NCI-H524 treated with DMSO at 0.1 percent for 48 hours (cell line): Measurements from ENCODE around the gene KIF4B.
"Not testable (repeated sequence)": the region's sequence is repeated elsewhere in the genome, so short reads cannot be mapped to it uniquely, and the experiment has no call there.

Experiments used
- DNase-seq: peaks from one replicate; lab custom pipeline; 2025; lab: John Stamatoyannopoulos, UW

KIF4B gene

GRCh38 chr5:155010881-155011280, 2.7 kb upstream of the KIF4B start:
- DNase-seq, result no peak

GRCh38 chr5:155015239-155015638, 1.7 kb downstream of the KIF4B start:
- DNase-seq, result no peak

- DNase-seq, result no peak
Measured at GRCh38 chr5:155017610-155018009, 4.1 kb downstream of the KIF4B start.

DNA sequence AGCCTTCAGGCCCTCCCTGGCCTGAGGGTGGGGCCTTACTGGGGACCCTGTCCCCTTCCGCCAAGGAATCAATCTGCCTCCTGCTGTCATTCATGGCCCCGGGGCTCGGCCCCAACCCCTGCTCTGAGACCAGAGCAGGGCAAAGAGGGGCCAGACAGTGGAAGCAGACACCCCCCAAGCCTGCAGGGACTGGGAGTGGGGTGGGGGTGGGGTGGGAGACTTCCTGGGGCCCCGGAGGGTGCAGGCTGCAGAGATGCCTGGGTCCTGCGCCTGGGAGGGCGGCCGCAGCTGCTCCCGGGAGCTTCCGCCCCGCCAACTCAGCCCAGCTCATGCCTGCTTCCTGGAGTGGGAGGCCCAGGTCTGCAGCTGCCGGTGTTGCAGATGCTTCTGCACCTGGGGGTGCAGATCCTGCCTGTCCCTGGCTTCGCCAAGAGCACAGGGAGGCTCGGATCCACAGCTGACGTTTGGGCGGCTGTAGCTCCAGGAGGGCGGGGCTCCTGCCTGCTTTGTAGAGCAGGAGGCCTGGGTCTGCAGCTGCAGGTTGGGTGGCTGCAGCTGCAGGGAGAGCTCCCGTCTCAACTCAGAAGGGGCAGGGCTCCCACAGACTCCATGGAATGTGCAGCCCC, 6.2 kb downstream of the KIF4B start:
- no peak for DNase-seq

- DNase-seq, result no peak
Measured at GRCh38 chr5:155021842-155022241, 8.3 kb downstream of the KIF4B start.

GRCh38 chr5:155023320-155023719, 9.8 kb downstream of the KIF4B start:
- no peak for DNase-seq

- DNase-seq, result no peak
Measured at GRCh38 chr5:155024015-155024414, 10.5 kb downstream of the KIF4B start.

- DNase-seq, result no peak
Measured at GRCh38 chr5:155025895-155026294, 12.3 kb downstream of the KIF4B start.

DNA sequence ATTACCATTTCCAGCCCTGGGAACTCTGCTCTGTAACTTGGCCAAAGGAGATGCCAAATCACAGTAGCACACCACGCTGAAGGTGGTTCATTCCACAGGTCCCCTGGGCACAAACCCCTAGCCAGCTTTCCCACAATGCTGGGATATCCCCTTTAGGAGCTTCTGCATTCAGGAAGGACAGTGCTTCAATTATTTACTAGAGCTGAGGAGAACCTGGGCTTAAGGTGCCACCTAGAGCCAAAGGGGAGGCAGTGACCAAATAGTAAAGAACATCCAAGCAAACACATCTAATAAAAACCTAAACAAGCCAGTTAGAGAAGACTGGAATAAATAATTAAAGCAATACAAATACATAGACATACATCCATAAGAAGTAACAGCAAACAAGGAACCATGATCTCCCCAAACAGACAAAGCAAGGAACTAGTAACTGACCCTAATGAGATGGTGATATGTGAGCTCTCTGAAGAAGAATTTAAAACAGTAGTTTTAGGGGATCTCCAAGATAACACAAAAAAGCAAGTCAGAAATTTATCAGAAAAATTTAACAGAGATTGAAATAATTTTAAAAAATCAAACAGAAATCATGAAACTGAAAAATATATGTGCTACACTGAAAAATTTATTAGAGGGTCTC, 14.6 kb downstream of the KIF4B start:
- no peak for DNase-seq

DNA sequence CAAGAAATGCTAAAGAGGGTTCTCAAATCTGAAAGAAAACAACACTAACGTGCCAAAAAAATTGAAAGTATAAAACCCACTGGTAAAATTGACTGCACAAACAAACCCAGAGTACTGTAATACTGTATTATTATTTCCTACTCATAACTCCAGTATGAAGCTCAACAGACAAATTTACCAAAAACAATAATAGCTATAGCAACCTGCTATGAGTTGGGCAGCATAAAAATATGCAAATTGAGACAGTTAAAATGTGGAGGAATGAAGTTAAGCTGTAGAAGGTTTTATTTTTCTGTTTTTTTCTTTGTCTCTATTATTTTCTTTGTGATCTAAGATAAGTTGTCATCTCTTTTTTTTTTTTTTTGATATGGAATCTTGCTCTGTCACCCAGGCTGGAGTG, 15.7 kb downstream of the KIF4B start:
- DNase-seq, result no peak

GRCh38 chr5:155034145-155034744, 20.7 kb downstream of the KIF4B start:
- not testable (repeated sequence) for DNase-seq

DNA sequence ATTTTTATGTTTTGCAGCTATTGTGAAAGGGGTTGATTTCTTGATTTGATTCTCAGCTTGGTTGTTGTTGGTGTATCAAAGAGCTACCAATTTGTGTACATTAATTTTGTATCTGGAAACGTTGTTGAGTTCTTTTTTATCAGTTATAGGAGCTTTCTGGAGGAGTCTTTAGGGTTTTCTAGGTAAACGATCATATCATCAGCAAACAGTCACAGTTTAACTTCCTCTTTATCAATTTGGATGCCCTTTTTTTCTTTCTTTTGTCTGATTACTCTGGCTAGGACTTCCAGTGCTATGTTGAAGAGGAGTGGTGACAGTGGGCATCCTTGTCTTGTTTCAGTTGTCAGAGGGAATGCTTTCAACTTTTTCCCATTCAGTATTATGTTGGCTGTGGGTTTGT, 21.5 kb downstream of the KIF4B start:
- DNase-seq, result not testable (repeated sequence)

GRCh38 chr5:155040984-155041653, 27.6 kb downstream of the KIF4B start:
- no peak for DNase-seq

DNA sequence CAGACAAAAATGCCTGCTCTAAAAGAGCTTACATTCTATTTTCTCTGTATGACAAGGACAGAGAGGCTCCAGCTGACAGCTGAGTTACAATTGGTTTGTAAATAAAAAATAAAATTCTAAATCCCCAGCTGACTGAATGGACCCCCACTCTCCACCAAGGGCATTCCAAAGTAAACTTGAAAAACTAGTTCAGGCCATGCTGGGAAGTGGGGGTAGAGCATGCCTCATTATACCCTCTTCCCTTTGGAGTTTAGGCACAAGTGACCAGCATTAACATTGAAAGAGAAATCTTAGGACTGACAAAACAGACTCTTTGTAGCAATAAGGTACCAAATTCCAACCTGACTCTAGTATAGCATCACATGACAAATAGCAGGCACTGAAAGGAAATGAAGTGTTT, 31.0 kb downstream of the KIF4B start:
- no peak for DNase-seq

- no peak for DNase-seq
Measured at GRCh38 chr5:155046591-155046990, 33.0 kb downstream of the KIF4B start.

DNA sequence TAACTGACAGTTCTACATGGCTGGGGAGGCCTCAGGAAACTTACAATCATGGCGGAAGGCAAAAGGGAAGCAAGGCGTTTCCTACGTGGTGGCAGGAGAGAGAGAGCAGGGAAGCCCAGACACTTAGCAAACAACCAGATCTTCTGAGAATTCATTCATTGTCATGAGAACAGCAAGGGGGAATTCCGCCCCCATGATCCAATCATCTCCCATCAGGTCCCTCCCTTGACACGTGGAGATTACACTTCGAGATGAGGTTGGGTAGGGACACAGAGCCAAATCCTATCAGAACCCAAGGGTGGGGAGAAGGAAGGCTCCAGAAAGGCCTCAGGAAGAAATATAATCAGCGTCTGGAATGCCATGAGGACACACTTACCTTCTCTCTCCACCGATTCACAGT, 34.3 kb downstream of the KIF4B start:
- DNase-seq, result no peak

DNA sequence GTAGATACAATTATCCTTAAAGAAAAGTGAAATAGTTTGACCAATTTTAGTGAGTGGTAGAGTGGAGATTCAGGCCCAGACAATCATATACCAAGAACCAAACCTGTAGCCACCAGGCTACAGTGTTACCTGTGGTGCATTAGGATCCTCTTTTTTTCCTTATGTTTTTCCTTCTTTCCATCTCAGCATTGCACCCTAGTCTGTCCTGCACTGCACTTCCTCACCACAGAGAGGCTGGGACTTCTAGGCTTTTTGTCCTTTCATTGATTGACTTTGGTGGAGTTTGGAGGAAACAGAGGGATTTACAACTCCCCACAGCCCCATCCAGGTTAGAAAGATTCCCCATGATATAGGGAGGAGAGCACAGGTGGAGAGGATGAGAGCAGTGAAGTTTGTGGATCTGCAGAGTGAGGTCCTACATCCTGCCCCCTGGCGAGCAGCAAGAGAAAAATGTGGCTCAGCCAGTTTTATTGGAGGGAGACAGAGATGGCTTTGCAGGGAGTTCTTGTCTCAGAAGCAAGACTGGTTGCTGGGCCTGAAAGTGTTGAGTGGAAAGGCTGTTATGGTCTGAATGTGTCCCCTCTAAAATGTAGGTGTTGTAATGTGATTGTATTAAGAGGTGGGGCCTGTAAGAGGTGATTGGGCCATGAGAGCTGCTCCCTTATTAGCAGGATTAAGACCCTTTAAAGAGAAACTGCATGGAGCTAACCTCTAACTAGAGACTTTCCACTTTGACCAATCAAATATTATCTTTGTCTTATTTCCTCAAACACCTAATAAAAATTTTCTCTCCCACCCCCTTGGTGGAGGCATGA, 36.2 kb downstream of the KIF4B start:
- DNase-seq, result no peak

GRCh38 chr5:155050384-155051019, 36.9 kb downstream of the KIF4B start:
- no peak for DNase-seq

- DNase-seq, result no peak
Measured at GRCh38 chr5:155052532-155052931, 39.0 kb downstream of the KIF4B start.

GRCh38 chr5:155053501-155053900, 39.9 kb downstream of the KIF4B start:
- no peak for DNase-seq

DNA sequence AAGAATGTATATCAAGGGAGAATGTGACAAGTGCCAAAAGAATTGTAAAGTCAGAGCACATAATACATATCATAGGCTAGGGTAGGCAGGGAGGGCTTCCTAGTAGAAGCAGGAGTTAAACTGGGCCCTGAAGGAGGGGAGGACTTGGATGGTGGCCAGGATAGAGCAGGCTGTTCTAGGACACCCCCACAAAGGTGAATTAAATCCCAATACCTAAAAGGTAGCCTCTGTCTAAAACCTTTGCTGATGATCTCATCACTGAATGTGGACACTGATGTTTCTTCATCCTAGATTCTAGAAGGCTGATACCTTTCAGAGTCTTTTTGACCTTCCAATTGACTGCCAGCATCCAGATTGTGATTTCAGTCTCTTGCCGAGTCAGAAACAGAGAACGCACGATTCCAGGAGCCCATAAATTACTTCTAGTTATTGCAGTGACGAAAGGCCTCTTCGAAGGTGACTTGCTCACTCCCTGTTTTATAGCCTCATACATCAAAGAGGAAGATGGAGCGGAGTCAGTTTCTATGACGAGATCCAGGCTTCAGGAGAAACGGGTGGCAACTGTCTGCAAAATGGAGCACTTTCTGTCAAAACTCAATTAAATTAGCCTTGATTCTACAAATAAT, 43.2 kb downstream of the KIF4B start:
- no peak for DNase-seq
